ENCODE measurements around the gene UAP1L1. TPM values are rescaled to one million over a fixed set of nuclear protein-coding genes. Genes with fewer than 3 reads are reported as not detected.
A peak's percentile ranks its signal among the peaks of the same experiment; 100 is the strongest.

The UAP1L1 gene
- total and polyA plus RNA-seq, 9 of the 15 experiments (the other 6 are each of a cell fraction or from before 2014, with no cell fraction given) = 0.20 to 8.6 (median 3.7) TPM

DNA sequence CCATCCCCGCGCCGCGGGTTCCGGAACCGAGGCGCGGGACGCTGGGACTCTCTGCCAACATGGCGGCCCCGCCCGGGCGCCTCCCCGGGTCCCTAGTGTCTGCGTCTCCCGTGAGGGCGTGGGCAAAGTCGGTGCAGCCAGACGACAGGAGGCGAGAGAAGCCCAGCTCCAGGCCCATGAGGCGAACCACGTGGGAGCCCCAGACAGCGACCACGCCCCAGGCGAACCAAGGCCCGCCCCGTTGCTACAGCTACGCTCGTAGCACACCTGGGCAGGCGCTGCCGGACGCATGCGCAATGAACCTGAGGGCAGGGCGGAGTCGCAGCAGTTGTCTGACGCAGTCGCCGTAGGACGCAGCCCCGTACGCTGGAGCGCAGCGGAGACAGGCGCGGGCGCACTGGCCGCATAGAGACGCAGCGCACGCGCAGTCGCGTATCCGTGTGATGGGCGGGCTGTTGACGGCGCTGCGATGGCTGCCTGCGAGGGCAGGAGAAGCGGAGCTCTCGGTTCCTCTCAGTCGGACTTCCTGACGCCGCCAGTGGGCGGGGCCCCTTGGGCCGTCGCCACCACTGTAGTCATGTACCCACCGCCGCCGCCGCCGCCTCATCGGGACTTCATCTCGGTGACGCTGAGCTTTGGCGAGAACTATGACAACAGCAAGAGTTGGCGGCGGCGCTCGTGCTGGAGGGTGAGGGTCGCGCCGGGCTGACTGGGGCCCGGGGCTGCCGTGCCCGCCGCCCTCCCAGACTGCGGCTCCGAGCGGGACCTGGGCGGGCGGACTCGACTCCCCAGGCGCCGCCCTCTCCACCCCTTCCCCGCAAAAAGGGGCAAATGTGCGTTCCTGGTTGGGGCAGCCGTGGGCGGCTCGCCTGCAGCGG lies 9.5 kb downstream of the UAP1L1 start, which contains the start of gene MAN1B1 (continued):
- no peak; the same call in 1 of the 2 replicates for TF ChIP-seq CREB3L1 (IDR thresholded peaks at IDR 0.05; ENCODE audit: borderline replicate concordance, low read depth)
- TF ChIP-seq MTA1 (IDR thresholded peaks at IDR 0.05; ENCODE audit: borderline replicate concordance) = no peak
- TF ChIP-seq SAP30 (IDR thresholded peaks at IDR 0.05; ENCODE audit: borderline replicate concordance, insufficient read depth, low read depth, low read length, poor library complexity, severe bottlenecking) = peak; percentile 83
- no peak for TF ChIP-seq ADNP (tag; IDR thresholded peaks at IDR 0.05)
- peak; percentile 78; the same call in 1 of the 2 replicates for TF ChIP-seq E2F1 (CRISPR knock-in tag; IDR thresholded peaks at IDR 0.05)
- TF ChIP-seq GABPB1 (CRISPR knock-in tag; IDR thresholded peaks at IDR 0.05) = peak; percentile 63
- TF ChIP-seq, protein P1, sequence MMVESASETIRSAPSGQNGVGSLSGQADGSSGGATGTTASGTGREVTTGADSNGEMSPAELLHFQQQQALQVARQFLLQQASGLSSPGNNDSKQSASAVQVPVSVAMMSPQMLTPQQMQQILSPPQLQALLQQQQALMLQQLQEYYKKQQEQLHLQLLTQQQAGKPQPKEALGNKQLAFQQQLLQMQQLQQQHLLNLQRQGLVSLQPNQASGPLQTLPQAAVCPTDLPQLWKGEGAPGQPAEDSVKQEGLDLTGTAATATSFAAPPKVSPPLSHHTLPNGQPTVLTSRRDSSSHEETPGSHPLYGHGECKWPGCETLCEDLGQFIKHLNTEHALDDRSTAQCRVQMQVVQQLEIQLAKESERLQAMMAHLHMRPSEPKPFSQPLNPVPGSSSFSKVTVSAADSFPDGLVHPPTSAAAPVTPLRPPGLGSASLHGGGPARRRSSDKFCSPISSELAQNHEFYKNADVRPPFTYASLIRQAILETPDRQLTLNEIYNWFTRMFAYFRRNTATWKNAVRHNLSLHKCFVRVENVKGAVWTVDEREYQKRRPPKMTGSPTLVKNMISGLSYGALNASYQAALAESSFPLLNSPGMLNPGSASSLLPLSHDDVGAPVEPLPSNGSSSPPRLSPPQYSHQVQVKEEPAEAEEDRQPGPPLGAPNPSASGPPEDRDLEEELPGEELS (CRISPR knock-in tag; IDR thresholded peaks at IDR 0.05; ENCODE audit: borderline replicate concordance) = no peak
- peak; percentile 74 for TF ChIP-seq SUPT5H (IDR thresholded peaks at IDR 0.05)
- peak; percentile 85; the same call in 1 of the 2 replicates for TF ChIP-seq SRSF3 (IDR thresholded peaks at IDR 0.05; ENCODE audit: insufficient read depth, low read length)
- no peak for TF ChIP-seq CEBPB (tag; IDR thresholded peaks at IDR 0.05)
- peak; percentile 95 to 96 for TF ChIP-seq FOXK2 (conservative IDR thresholded peaks at IDR 0.05 in 1 of 2, IDR thresholded peaks at IDR 0.05 in 1 of 2; ENCODE audit: low read depth in 2 of 2)
- TF ChIP-seq LCOR (CRISPR knock-in tag; IDR thresholded peaks at IDR 0.05) = 0 out of 2 replicates have a peak, but pooled peaks have one; percentile 14
- TF ChIP-seq PPARD (CRISPR knock-in tag; IDR thresholded peaks at IDR 0.05) = no peak
- no peak for TF ChIP-seq KLF6 (CRISPR knock-in tag; IDR thresholded peaks at IDR 0.05; ENCODE audit: borderline replicate concordance)
- TF ChIP-seq MIER1 (IDR thresholded peaks at IDR 0.05; ENCODE audit: low read depth) = no peak
- peak; percentile 69 for TF ChIP-seq POU5F1 (IDR thresholded peaks at IDR 0.05; ENCODE audit: borderline replicate concordance, low read depth, low read length, partially characterized antibody)
- no peak for TF ChIP-seq ZNF354B (CRISPR knock-in tag; IDR thresholded peaks at IDR 0.05)
- peak; percentile 24; the same call in 1 of the 2 replicates for TF ChIP-seq TCF3 (CRISPR knock-in tag; IDR thresholded peaks at IDR 0.05)
- no peak for TF ChIP-seq DDX20 (tag; IDR thresholded peaks at IDR 0.05; ENCODE audit: low read depth)
- TF ChIP-seq HCFC1 (IDR thresholded peaks at IDR 0.05; ENCODE audit: low read depth, low read length) = 0 out of 2 replicates have a peak, but pooled peaks have one; percentile 50
- TF ChIP-seq, protein P2, sequence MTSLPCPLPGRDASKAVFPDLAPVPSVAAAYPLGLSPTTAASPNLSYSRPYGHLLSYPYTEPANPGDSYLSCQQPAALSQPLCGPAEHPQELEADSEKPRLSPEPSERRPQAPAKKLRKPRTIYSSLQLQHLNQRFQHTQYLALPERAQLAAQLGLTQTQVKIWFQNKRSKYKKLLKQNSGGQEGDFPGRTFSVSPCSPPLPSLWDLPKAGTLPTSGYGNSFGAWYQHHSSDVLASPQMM (CRISPR knock-in tag; IDR thresholded peaks at IDR 0.05) = no peak

Measured in K562 (cell line).